H1 (cell line): Measurements from ENCODE around the gene TMBIM4. TPM values are rescaled to one million over a fixed set of nuclear protein-coding genes. Genes with fewer than 3 reads are reported as not detected.

Experiments
- CTCF ChIA-PET: fragments of 300-600 bp; sonication (Branson Sonifier 250); formaldehyde crosslinking; loops from one replicate; lab custom pipeline; 2021; ENCODE audit not compliant: partially characterized antibody; lab: Charles Lee
- POLR2A ChIA-PET: fragments of 300-600 bp; sonication (Branson Sonifier 250); formaldehyde crosslinking; loops from one replicate; lab custom pipeline; 2021; ENCODE audit warnings: inconsistent platforms; ENCODE audit not compliant: partially characterized antibody; lab: Charles Lee
- DNase-seq, 2 experiments: peaks; one replicate each; pipeline versions ENCODE4 v3.0.0 to v3.0.0-alpha.2; 2010 to 2022; ENCODE audit warnings: low spot score in 2 of 2, low read depth in 1 of 2, mixed read lengths in 1 of 2
- FAIRE-seq: peaks from 2 replicates; lab custom pipeline; 2011; peaks lifted over from hg19 to GRCh38; lab: Jason Lieb, UNC
- H2AFZ ChIP-seq: 2 replicates; pipeline ENCODE4 v1.8.1; 2012; ENCODE audit warnings: low read length, inconsistent platforms
- H2AK5ac ChIP-seq: 2 replicates; pipeline ENCODE4 v1.6.1; 2013; ENCODE audit warnings: low read depth, low read length
- H2BK120ac ChIP-seq: replicated peaks from 2 replicates; pipeline ENCODE3; 2013; ENCODE audit warnings: low read depth, low read length, inconsistent platforms
- H2BK12ac ChIP-seq: 2 replicates; pipeline ENCODE4 v1.6.1; 2013; ENCODE audit warnings: low read depth, low read length
- H2BK15ac ChIP-seq: 2 replicates; pipeline ENCODE4 v1.6.1; 2013; ENCODE audit warnings: low read length
- H2BK20ac ChIP-seq: 2 replicates; pipeline ENCODE4 v1.6.1; 2013; ENCODE audit warnings: low read length
- H2BK5ac ChIP-seq: 2 replicates; pipeline ENCODE4 v1.6.1; 2013; ENCODE audit warnings: low read depth, low read length
- H3K14ac ChIP-seq: 2 replicates; pipeline ENCODE4 v1.6.1; 2013; ENCODE audit warnings: inconsistent platforms; ENCODE audit not compliant: insufficient read length
- H3K18ac ChIP-seq: 2 replicates; pipeline ENCODE4 v1.6.1; 2013; ENCODE audit warnings: low read length; ENCODE audit errors: extremely low read depth
- H3K23ac ChIP-seq: 2 replicates; pipeline ENCODE4 v1.6.1; 2013; ENCODE audit warnings: inconsistent platforms; ENCODE audit not compliant: insufficient read length
- H3K23me2 ChIP-seq: 2 replicates; pipeline ENCODE4 v1.6.1; 2013; ENCODE audit warnings: low read depth, low read length
- H3K27ac ChIP-seq: 2 replicates; pipeline ENCODE4 v1.6.1; 2011; ENCODE audit warnings: low read depth, low read length, inconsistent platforms
- H3K27me3 ChIP-seq, 4 experiments: replicated peaks in 1 of 4; 1 replicate in 1 of 4; 2 replicates in 3 of 4; pipeline versions ENCODE4 v1.6.1 to v1.8.1; 2011 to 2013; ENCODE audit warnings: low read length in 3 of 4, mild to moderate bottlenecking in 3 of 4, inconsistent platforms in 2 of 4, mixed read lengths in 2 of 4, moderate library complexity in 1 of 4; ENCODE audit not compliant: control insufficient read depth in 3 of 4, insufficient read depth in 3 of 4; ENCODE audit errors: extremely low read depth in 1 of 4
- H3K36me3 ChIP-seq, 4 experiments: 2 replicates each; pipeline versions ENCODE4 v1.6.1 to v1.8.1; 2011 to 2013; ENCODE audit warnings: mild to moderate bottlenecking in 4 of 4, low read length in 3 of 4, moderate library complexity in 2 of 4, control low read depth in 1 of 4, inconsistent platforms in 1 of 4; ENCODE audit not compliant: insufficient read depth in 4 of 4, control insufficient read depth in 2 of 4
- H3K4ac ChIP-seq: replicated peaks from 2 replicates; pipeline ENCODE3; 2013; ENCODE audit warnings: low read length, low read depth, mixed read lengths, inconsistent platforms; ENCODE audit not compliant: insufficient read length
- H3K4me1 ChIP-seq, 4 experiments: replicated peaks in 1 of 4; 1 replicate in 1 of 4; 2 replicates in 3 of 4; pipeline versions ENCODE4 v1.6.1 to v1.8.1; 2011 to 2013; ENCODE audit warnings: low read length in 3 of 4, inconsistent platforms in 2 of 4, mixed read lengths in 1 of 4; ENCODE audit not compliant: insufficient read depth in 4 of 4, control insufficient read depth in 3 of 4
- H3K4me2 ChIP-seq, 2 experiments: 2 replicates each; pipeline versions ENCODE4 v1.6.1 to v1.8.1; 2011 to 2013; ENCODE audit warnings: low read depth in 2 of 2, low read length in 2 of 2, control low read depth in 1 of 2, inconsistent platforms in 1 of 2, mild to moderate bottlenecking in 1 of 2; ENCODE audit not compliant: insufficient read depth in 1 of 2
- H3K4me3 ChIP-seq, 4 experiments: fragments of 200-600, 300-600 bp in 1 of 4; sonication (generic), shearing (Covaris generic), sonication (Bioruptor Twin) in 1 of 4; 2 replicates each; pipeline versions ENCODE4 v1.5.1 to v1.8.1; 2011 to 2016; ENCODE audit warnings: low read length in 4 of 4, low read depth in 3 of 4, control low read depth in 2 of 4, inconsistent platforms in 2 of 4, mild to moderate bottlenecking in 2 of 4, mixed read lengths in 1 of 4, moderate library complexity in 1 of 4; ENCODE audit not compliant: insufficient read depth in 2 of 4; ENCODE audit errors: extremely low read depth in 1 of 4
- H3K56ac ChIP-seq: replicated peaks from 2 replicates; pipeline ENCODE3; 2013; ENCODE audit warnings: low read depth, mild to moderate bottlenecking, mixed read lengths, low read length, inconsistent platforms; ENCODE audit not compliant: insufficient read length
- H3K79me1 ChIP-seq: 2 replicates; pipeline ENCODE4 v1.6.1; 2013; ENCODE audit warnings: low read depth, low read length, control low read depth
- H3K79me2 ChIP-seq, 2 experiments: 2 replicates each; pipeline versions ENCODE4 v1.6.1 to v1.8.1; 2012 to 2013; ENCODE audit warnings: low read length in 2 of 2, mild to moderate bottlenecking in 2 of 2, inconsistent platforms in 1 of 2; ENCODE audit not compliant: insufficient read depth in 2 of 2, control insufficient read depth in 1 of 2
- H3K9ac ChIP-seq, 4 experiments: replicated peaks in 1 of 4; 1 replicate in 1 of 4; 2 replicates in 3 of 4; pipeline versions ENCODE4 v1.6.1 to v1.8.1; 2011 to 2013; ENCODE audit warnings: low read depth in 3 of 4, low read length in 3 of 4, control low read depth in 2 of 4, mild to moderate bottlenecking in 2 of 4, moderate library complexity in 2 of 4, inconsistent platforms in 1 of 4; ENCODE audit errors: extremely low read depth in 1 of 4
- H3K9me3 ChIP-seq, 2 experiments: 2 replicates each; pipeline versions ENCODE4 v1.6.1 to v1.8.1; 2012 to 2013; ENCODE audit warnings: mild to moderate bottlenecking in 2 of 2, moderate library complexity in 2 of 2, control low read depth in 1 of 2, inconsistent platforms in 1 of 2, low read depth in 1 of 2, low read length in 1 of 2, mixed read lengths in 1 of 2; ENCODE audit not compliant: insufficient read depth in 2 of 2
- H4K20me1 ChIP-seq, 2 experiments: replicated peaks in 1 of 2; 2 replicates each; pipeline versions ENCODE3 to v1.8.1; 2011 to 2013; ENCODE audit warnings: inconsistent platforms in 2 of 2, low read length in 2 of 2, mild to moderate bottlenecking in 1 of 2; ENCODE audit not compliant: insufficient read depth in 2 of 2, control insufficient read depth in 1 of 2
- H4K5ac ChIP-seq: 2 replicates; pipeline ENCODE4 v1.6.1; 2013; ENCODE audit warnings: low read length, low read depth, mixed read lengths, inconsistent platforms; ENCODE audit not compliant: insufficient read length
- H4K8ac ChIP-seq: 2 replicates; pipeline ENCODE4 v1.8.0; 2013; ENCODE audit warnings: mild to moderate bottlenecking, moderate library complexity, low read length, inconsistent platforms; ENCODE audit not compliant: insufficient read depth; ENCODE audit errors: extremely low read depth
- H4K91ac ChIP-seq: replicated peaks from 2 replicates; pipeline ENCODE3; 2013; ENCODE audit warnings: low read length, mixed read lengths, inconsistent platforms; ENCODE audit not compliant: insufficient read length
- CTCF ChIP-seq, 3 experiments: IDR thresholded peaks; 1 replicate in 2 of 3; 2 replicates in 1 of 3; pipeline versions ENCODE4 v1.5.1 to v1.6.1; 2011; ENCODE audit warnings: low read length in 3 of 3, mild to moderate bottlenecking in 3 of 3, inconsistent platforms in 2 of 3, low read depth in 1 of 3, moderate library complexity in 1 of 3; ENCODE audit not compliant: insufficient read depth in 1 of 3; ENCODE audit errors: control extremely low read depth in 1 of 3
- EP300 ChIP-seq, 2 experiments: IDR thresholded peaks; 1 replicate in 1 of 2; 2 replicates in 1 of 2; pipeline ENCODE4 v1.6.1; 2011 to 2012; ENCODE audit warnings: low read depth in 2 of 2, low read length in 2 of 2, mild to moderate bottlenecking in 2 of 2, borderline replicate concordance in 1 of 2, inconsistent platforms in 1 of 2, moderate library complexity in 1 of 2
- POU5F1 ChIP-seq: IDR thresholded peaks from 2 replicates; pipeline ENCODE4 v1.6.1; 2011; ENCODE audit warnings: low read depth, mild to moderate bottlenecking, low read length, moderate library complexity
- RAD21 ChIP-seq, 2 experiments: IDR thresholded peaks in 1 of 2; conservative IDR thresholded peaks in 1 of 2; 2 replicates each; pipeline ENCODE4 v1.6.1; 2011; ENCODE audit warnings: low read depth in 2 of 2, low read length in 2 of 2, improper control_type of control experiment in 1 of 2, inconsistent platforms in 1 of 2, mild to moderate bottlenecking in 1 of 2, moderate library complexity in 1 of 2
- SIRT6 ChIP-seq: IDR thresholded peaks from one replicate; pipeline ENCODE4 v1.7.1; 2012; ENCODE audit warnings: low read length, inconsistent platforms
- SP1 ChIP-seq: IDR thresholded peaks from 2 replicates; pipeline ENCODE4 v1.6.1; 2011; ENCODE audit warnings: low read depth, low read length
- SP2 ChIP-seq: IDR thresholded peaks from 2 replicates; pipeline ENCODE4 v1.6.1; 2012; ENCODE audit warnings: mild to moderate bottlenecking, low read length, inconsistent platforms
- TAF7 ChIP-seq: optimal IDR thresholded peaks from 2 replicates; pipeline ENCODE3; 2011; ENCODE audit warnings: low read depth, mild to moderate bottlenecking, inconsistent platforms, low read length, moderate library complexity, borderline replicate concordance
- TBP ChIP-seq: IDR thresholded peaks from 2 replicates; pipeline ENCODE4 v1.6.1; 2011; ENCODE audit warnings: low read depth, low read length, improper control_type of control experiment
- USF2 ChIP-seq: IDR thresholded peaks from 2 replicates; pipeline ENCODE4 v1.6.1; 2011; ENCODE audit warnings: low read length, improper control_type of control experiment
- WGBS, 2 experiments: shearing (Covaris generic) in 1 of 2; methylation state at CpG; one replicate each; pipeline versions ENCODE4 v1.1.6 to v1.1.7; 2013 to 2015; ENCODE audit warnings: low lambda C conversion rate in 2 of 2, mixed read lengths in 2 of 2, inconsistent platforms in 1 of 2, low coverage in 1 of 2, missing lambda C conversion rate in 1 of 2; ENCODE audit not compliant: insufficient replicate concordance in 2 of 2, insufficient coverage in 1 of 2, insufficient read length in 1 of 2; ENCODE audit errors: extremely low coverage in 1 of 2, missing lambda C conversion rate in 1 of 2; 5-methylcytosine and 5-hydroxymethylcytosine counted together
- polyA plus RNA-seq, 7 experiments: library from polyadenylated mRNA; depleted of rRNA in 3 of 7; stranded (reverse) in 5 of 7; unstranded in 2 of 7; fragments of >200 nt in 5 of 7; fragments of 200-250 nt in 2 of 7; gene quantifications; 1 replicate in 5 of 7; 2 replicates in 1 of 7; 4 replicates in 1 of 7; pipeline versions ENCODE4 v1.2.1 to v1.2.3, GENCODE V29; 2011 to 2013; ENCODE audit warnings: missing spikeins in 2 of 7, mixed read lengths in 2 of 7
- total RNA-seq: library from RNA; stranded (reverse); fragmentation: NEBNext Ultra II Directional; extraction: Animal tissue kit (Norgen Biotek cat#: 25700); gene quantifications from 2 replicates; pipeline ENCODE4 v1.2.1, GENCODE V29; 2021

The TMBIM4 gene
- total and polyA plus RNA-seq, 2 of the 8 experiments (the other 6 are each of a cell fraction or from before 2014, with no cell fraction given): 12.8 to 46.6 TPM

- WGBS, 2 experiments: 89% methylated on average over 18 of the region's 28 CpGs; no CpG with 5 or more reads in 1 of the 2 experiments
- Histone ChIP-seq H4K91ac (no peak overlapping the region), H3K14ac (no peak overlapping the region), H3K4ac (no peak overlapping the region), H3K56ac (no peak overlapping the region), H4K5ac (no peak overlapping the region), H4K8ac (no peak overlapping the region), H3K23ac (no peak overlapping the region), H3K18ac (no peak overlapping the region), H3K4me1 (no peaks in the 10 kb centered on the region), H3K23me2 (no peaks in the 10 kb centered on the region), H2BK20ac (no peak overlapping the region), H4K20me1 (no peaks in the 10 kb centered on the region), H2AFZ (no peak overlapping the region), H3K9ac (no peak overlapping the region), H3K27me3 (no peaks in the 10 kb centered on the region), H3K4me2 (no peak overlapping the region), H2BK15ac (no peak overlapping the region), H3K27ac (no peak overlapping the region), H2BK12ac (no peak overlapping the region), H2BK120ac (no peak overlapping the region), H3K79me1 (no peaks in the 10 kb centered on the region), H3K79me2 (peaks cover 0 to 2% of the 10 kb centered on the region in 2 experiments; a peak in 2 of 4 replicates), H3K9me3 (peaks cover 0 to 5% of the 10 kb centered on the region in 2 experiments; a peak in 2 of 4 replicates), H3K36me3 (no peaks in the 10 kb centered on the region; a peak in 2 of 8 replicates), H3K4me3 (no peak overlapping the region), H2AK5ac (no peak overlapping the region), H2BK5ac (no peak overlapping the region)
- FAIRE-seq: no peak
- CTCF ChIA-PET: no interaction called here
- no peak for DNase-seq
- POLR2A ChIA-PET: interaction anchor here (0.7 to 4.3 kb wide), 2 partner anchors 9 to 12 kb away, joined by 5 to 18 read pairs; partner anchors contain the start of gene TMBIM4
- TF ChIP-seq SP2 (no peak), CTCF (IDR thresholded peaks at IDR 0.05; ENCODE audit: control extremely low read depth in 1 of 3, insufficient read depth in 1 of 3, low read depth in 1 of 3, low read length in 3 of 3) (no peak), SP1 (no peak), TAF7 (no peak), USF2 (no peak), TBP (no peak), RAD21 (IDR thresholded peaks at IDR 0.05 in 1 of 2, conservative IDR thresholded peaks at IDR 0.05 in 1 of 2; ENCODE audit: low read depth in 2 of 2, low read length in 2 of 2) (no peak), POU5F1 (no peak), SIRT6 (no peak), EP300 (IDR thresholded peaks at IDR 0.05; ENCODE audit: borderline replicate concordance in 1 of 2, low read depth in 2 of 2, low read length in 2 of 2) (no peak)
These were observed 9.1 kb downstream of the TMBIM4 start for GRCh38 chr12:66160704-66161103.
